Brain microvascular endothelial cell (primary cell): ENCODE measurements around the gene IKZF4.
"Not testable (repeated sequence)": the region's sequence is repeated elsewhere in the genome, so short reads cannot be mapped to it uniquely, and the experiment has no call there.

Experiments
- DNase-seq: peaks from one replicate; pipeline ENCODE4 v3.0.0-alpha.2; 2020
- H3K27ac ChIP-seq: fragments of 250-450 bp; sonication (Bioruptor Pico); 2 replicates; pipeline ENCODE4 v1.5.1; 2020; ENCODE audit warnings: mild to moderate bottlenecking, moderate library complexity
- H3K27me3 ChIP-seq: fragments of 250-450 bp; sonication (Bioruptor Pico); replicated peaks from 2 replicates; pipeline ENCODE4 v1.5.1; 2020; ENCODE audit warnings: mild to moderate bottlenecking
- H3K36me3 ChIP-seq: fragments of 250-450 bp; sonication (Bioruptor Pico); replicated peaks from 2 replicates; pipeline ENCODE4 v1.5.1; 2020; ENCODE audit warnings: mild to moderate bottlenecking
- H3K4me3 ChIP-seq: 2 replicates; pipeline ENCODE4 v1.5.1; 2011; ENCODE audit warnings: low read depth, mild to moderate bottlenecking, control low read depth, low read length, moderate library complexity
- CTCF ChIP-seq: IDR thresholded peaks from 2 replicates; pipeline ENCODE4 v1.5.1; 2011; ENCODE audit warnings: low read depth, mild to moderate bottlenecking, moderate library complexity, low read length, control low read depth, inconsistent platforms; ENCODE audit errors: missing control alignments
- in situ Hi-C: cut with HindIII; loops from 2 replicates; pipeline ENCODE4 v1.10.0; 2017; ENCODE audit warnings: low sequenced_read_pairs, low pct_ligation_motif_present

IKZF4 gene

DNA sequence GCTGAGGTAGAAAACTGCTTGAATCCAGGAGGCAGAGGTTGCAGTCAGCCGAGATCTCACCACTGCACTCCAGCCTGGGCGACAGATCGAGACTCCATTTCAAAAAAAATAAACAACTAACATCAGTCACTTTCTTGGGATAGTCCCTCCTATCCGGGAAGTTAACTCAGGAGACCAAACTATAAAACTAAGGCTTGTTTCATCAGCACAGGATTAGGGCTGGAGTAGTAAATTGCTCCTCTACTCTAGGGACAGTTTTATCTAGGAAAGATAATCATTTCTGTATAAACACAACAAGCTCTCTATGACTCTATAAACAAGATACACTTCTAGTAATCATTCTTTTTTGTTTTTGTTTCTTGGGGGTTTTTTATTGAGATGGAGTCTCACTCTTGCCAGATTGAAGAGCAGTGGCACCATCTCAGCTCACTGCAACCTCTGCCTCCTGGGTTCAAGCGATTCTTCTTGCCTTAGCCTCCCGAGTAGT is 32.6 kb downstream of the IKZF4 start:
- no peaks in the 10 kb centered on the region for H3K27me3 ChIP-seq
- DNase-seq: no peak
- TF ChIP-seq CTCF: no peak

GRCh38 chr12:56059964-56060363 is 39.1 kb downstream of the IKZF4 start:
- H3K36me3 ChIP-seq, in situ Hi-C loops, H3K27ac ChIP-seq, H3K27me3 ChIP-seq, H3K4me3 ChIP-seq: not testable (repeated sequence)
- DNase-seq: peak; percentile 79

More for the DNA sequence above, 32.6 kb downstream of the IKZF4 start:
- in situ Hi-C loops: no loop called here
- H3K27ac ChIP-seq: no peak overlapping the region
- H3K36me3 ChIP-seq: no peaks in the 10 kb centered on the region
- H3K4me3 ChIP-seq: no peak overlapping the region

DNA sequence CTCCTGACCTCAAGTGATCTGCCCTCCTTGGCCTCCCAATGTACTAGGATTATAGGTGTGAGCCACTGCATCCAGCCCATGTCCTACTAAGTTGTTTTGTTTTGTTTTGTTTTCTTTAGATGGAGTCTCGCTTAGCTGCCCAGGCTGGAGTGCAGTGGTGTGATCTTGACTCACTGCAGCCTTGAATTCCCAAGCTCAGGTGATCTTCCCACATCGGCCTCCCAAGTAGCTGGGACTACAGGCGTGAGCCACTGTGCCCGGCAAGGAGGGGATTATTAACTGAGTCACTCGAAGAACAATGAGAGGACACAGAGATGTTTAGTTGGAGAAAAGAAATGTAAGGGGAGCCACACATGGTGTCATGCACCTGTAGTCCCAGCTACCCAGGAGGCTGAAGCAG is 41.1 kb downstream of the IKZF4 start:
- in situ Hi-C loops: no loop called here

DNA sequence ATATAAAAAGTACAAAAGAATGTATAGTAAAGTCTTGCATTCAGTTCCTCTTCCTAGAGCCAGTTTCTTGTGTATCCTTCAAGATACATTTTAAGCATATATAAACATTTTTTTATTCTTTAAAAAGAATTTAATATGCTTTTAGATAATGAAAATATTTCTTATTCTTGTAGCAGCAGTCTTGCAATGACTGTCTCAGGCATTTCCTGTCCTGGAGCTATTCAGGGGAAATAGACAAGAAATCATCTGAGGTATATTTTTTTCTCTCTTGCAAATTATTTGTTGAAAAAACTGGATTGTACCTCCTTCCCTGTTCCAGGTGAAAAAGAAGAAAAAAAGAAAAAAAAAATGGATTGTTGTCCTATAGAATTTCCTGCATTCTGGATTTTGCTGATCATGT is 42.2 kb downstream of the IKZF4 start:
- TF ChIP-seq CTCF: no peak
- H3K27ac ChIP-seq: no peak overlapping the region
- no peak for DNase-seq

More for the DNA sequence above, 41.1 kb downstream of the IKZF4 start:
- DNase-seq: peak; percentile 2
- H3K27ac ChIP-seq: no peak overlapping the region
- no peak for TF ChIP-seq CTCF
- H3K4me3 ChIP-seq: no peak overlapping the region
- H3K36me3 ChIP-seq: no peaks in the 10 kb centered on the region
- H3K27me3 ChIP-seq: no peaks in the 10 kb centered on the region

GRCh38 chr12:56071648-56072047 is 50.8 kb downstream of the IKZF4 start:
- in situ Hi-C loops: no loop called here
- no peak overlapping the region for H3K27ac ChIP-seq
- H3K4me3 ChIP-seq: no peak overlapping the region
- H3K27me3 ChIP-seq: no peaks in the 10 kb centered on the region
- no peak for TF ChIP-seq CTCF
- DNase-seq: peak; percentile 40
- no peaks in the 10 kb centered on the region for H3K36me3 ChIP-seq

More for the DNA sequence above, 42.2 kb downstream of the IKZF4 start:
- Histone ChIP-seq H3K27me3 (no peaks in the 10 kb centered on the region), H3K4me3 (no peak overlapping the region), H3K36me3 (no peaks in the 10 kb centered on the region)
- in situ Hi-C loops: no loop called here

GRCh38 chr12:56074396-56074795 is 53.6 kb downstream of the IKZF4 start:
- Histone ChIP-seq H3K36me3 (no peaks in the 10 kb centered on the region), H3K27ac (no peak overlapping the region), H3K4me3 (no peak overlapping the region), H3K27me3 (no peaks in the 10 kb centered on the region)
- no peak for DNase-seq
- in situ Hi-C loops: no loop called here
- no peak for TF ChIP-seq CTCF

- in situ Hi-C loops, DNase-seq, H3K27ac ChIP-seq, H3K4me3 ChIP-seq, H3K36me3 ChIP-seq, H3K27me3 ChIP-seq: not testable (repeated sequence)
Observed at GRCh38 chr12:56077966-56078365, 57.1 kb downstream of the IKZF4 start.
